Common myeloid progenitor, CD34-positive (primary cell): ENCODE measurements around the gene REP15.
A peak's percentile ranks its signal among the peaks of the same experiment; 100 is the strongest.
"Not testable (repeated sequence)": the region's sequence is repeated elsewhere in the genome, so short reads cannot be mapped to it uniquely, and the experiment has no call there.

Experiments used
- CTCF ChIA-PET: fragments of 350-600 bp; sonication (Branson Sonifier 250); formaldehyde crosslinking; loops from one replicate; lab custom pipeline; 2021; ENCODE audit warnings: antibody characterized with exemption; lab: Charles Lee
- POLR2A ChIA-PET: fragments of 350-600 bp; sonication (Branson Sonifier 250); formaldehyde crosslinking; loops from one replicate; lab custom pipeline; 2021; ENCODE audit warnings: antibody characterized with exemption; lab: Charles Lee
- DNase-seq, 3 donors: peaks; one replicate each; pipeline versions ENCODE4 v3.0.0 to v3.0.0-alpha.2; 2013
- H3K27ac ChIP-seq, 2 experiments: 1 replicate in 1 of 2; 2 replicates in 1 of 2; pipeline ENCODE4 v1.7.0; 2013; ENCODE audit warnings: inconsistent platforms in 2 of 2, low read length in 2 of 2, mild to moderate bottlenecking in 2 of 2, low read depth in 1 of 2, moderate library complexity in 1 of 2; ENCODE audit not compliant: severe bottlenecking in 2 of 2, insufficient read depth in 1 of 2, poor library complexity in 1 of 2
- H3K27me3 ChIP-seq, 5 experiments: replicated peaks in 2 of 5; 1 replicate in 3 of 5; 2 replicates in 2 of 5; pipeline versions ENCODE4 v1.6.1 to v1.7.0; 2013; ENCODE audit warnings: low read length in 4 of 5, mild to moderate bottlenecking in 2 of 5, moderate library complexity in 2 of 5, inconsistent platforms in 1 of 5; ENCODE audit not compliant: insufficient read depth in 5 of 5, control insufficient read depth in 4 of 5
- H3K36me3 ChIP-seq, 4 experiments: 1 replicate in 2 of 4; 2 replicates in 2 of 4; pipeline versions ENCODE4 v1.6.1 to v1.7.0; 2013; ENCODE audit warnings: low read length in 3 of 4, control low read depth in 1 of 4, mild to moderate bottlenecking in 1 of 4; ENCODE audit not compliant: control insufficient read depth in 4 of 4, insufficient read depth in 4 of 4
- H3K4me1 ChIP-seq, 4 experiments: 1 replicate in 3 of 4; 2 replicates in 1 of 4; pipeline versions ENCODE4 v1.6.1 to v1.7.1; 2013; ENCODE audit warnings: low read length in 3 of 4, mild to moderate bottlenecking in 3 of 4, control low read depth in 1 of 4, inconsistent platforms in 1 of 4, moderate library complexity in 1 of 4; ENCODE audit not compliant: control insufficient read depth in 4 of 4, insufficient read depth in 4 of 4; ENCODE audit errors: control extremely low read depth in 1 of 4
- H3K4me3 ChIP-seq, 7 experiments: 1 replicate in 4 of 7; 2 replicates in 3 of 7; pipeline versions ENCODE4 v1.5.1 to v1.7.0; 2013; ENCODE audit warnings: mild to moderate bottlenecking in 7 of 7, low read length in 6 of 7, moderate library complexity in 6 of 7, inconsistent platforms in 2 of 7, low read depth in 2 of 7, control low read depth in 1 of 7; ENCODE audit not compliant: insufficient read depth in 4 of 7, control insufficient read depth in 1 of 7; ENCODE audit errors: extremely low read depth in 1 of 7
- H3K9me3 ChIP-seq, 5 experiments: 1 replicate in 4 of 5; 2 replicates in 1 of 5; pipeline versions ENCODE4 v1.6.1 to v1.7.1; 2013; ENCODE audit warnings: low read length in 4 of 5, mild to moderate bottlenecking in 2 of 5, inconsistent platforms in 1 of 5, low read depth in 1 of 5, moderate library complexity in 1 of 5; ENCODE audit not compliant: control insufficient read depth in 4 of 5, insufficient read depth in 2 of 5; ENCODE audit errors: control extremely low read depth in 1 of 5
- WGBS: methylation state at CpG from one replicate; pipeline ENCODE4 v1.1.5; 2013; ENCODE audit not compliant: insufficient coverage; 5-methylcytosine and 5-hydroxymethylcytosine counted together

The REP15 gene

DNA sequence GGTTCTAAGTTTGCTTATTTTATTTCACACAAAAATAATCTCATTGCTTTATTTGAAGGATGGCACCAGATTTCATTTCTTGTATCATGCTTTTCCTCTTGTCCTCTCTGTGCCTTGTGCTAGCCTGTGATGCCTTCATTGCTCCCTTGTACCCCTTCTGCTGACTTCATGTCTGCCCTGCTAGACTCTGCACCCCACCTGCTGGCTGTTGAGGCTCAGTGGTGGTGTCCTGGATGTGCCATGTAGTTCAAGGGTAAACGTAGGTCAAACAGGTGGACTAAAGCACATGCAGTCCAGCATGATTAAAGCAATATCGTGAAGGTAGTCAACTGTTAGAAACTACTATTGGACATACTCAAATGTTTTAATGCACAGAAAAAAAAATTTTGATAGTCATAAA lies 36.0 kb downstream of the REP15 start:
- Histone ChIP-seq H3K27ac (no peak overlapping the region), H3K9me3 (no peaks in the 10 kb centered on the region), H3K36me3 (peaks cover 7 to 52% (median 32%) of the 10 kb centered on the region in 4 experiments), H3K27me3 (no peaks in the 10 kb centered on the region), H3K4me3 (no peak overlapping the region), H3K4me1 (no peaks in the 10 kb centered on the region)
- WGBS: 83% methylated on average over 1 of the region's 2 CpGs
- peak in 1 of 3 donors; percentile 19 for DNase-seq
- ChIA-PET CTCF (interaction anchor here (0.7 to 3.9 kb wide), 13 partner anchors 9 to 1585 kb away, joined by 3 to 30 read pairs (median 5); partner anchors contain the start of genes KLHL42 and MANSC4), POLR2A (interaction anchor here (0.6 kb wide), 3 partner anchors 19 to 90 kb away, joined by 3 to 5 read pairs (median 3); no protein-coding TSS in a partner anchor)

GRCh38 chr12:27733052-27733656 lies 36.9 kb downstream of the REP15 start:
- Histone ChIP-seq H3K4me3 (no peak overlapping the region), H3K27me3 (no peaks in the 10 kb centered on the region), H3K36me3 (peaks cover 7 to 57% (median 37%) of the 10 kb centered on the region in 4 experiments), H3K9me3 (no peaks in the 10 kb centered on the region), H3K27ac (no peak overlapping the region), H3K4me1 (no peaks in the 10 kb centered on the region)
- DNase-seq: peak; percentile 36 to 68 (median 57)
- ChIA-PET CTCF (interaction anchor here (0.7 to 3.9 kb wide), 15 partner anchors 10 to 1584 kb away, joined by 3 to 30 read pairs (median 5); partner anchors contain the start of genes KLHL42 and MANSC4), POLR2A (interaction anchor here (0.6 to 0.7 kb wide), 2 partner anchors 18 to 651 kb away, joined by 3 to 5 read pairs; no protein-coding TSS in a partner anchor)
- no CpG with 5 or more reads among the region's 3 CpGs for WGBS

- Histone ChIP-seq H3K9me3 (no peaks in the 10 kb centered on the region), H3K36me3 (peaks cover 9 to 61% (median 38%) of the 10 kb centered on the region in 4 experiments), H3K4me3 (no peak overlapping the region), H3K27me3 (no peaks in the 10 kb centered on the region), H3K4me1 (no peaks in the 10 kb centered on the region), H3K27ac (no peak overlapping the region)
- WGBS: no CpG with 5 or more reads among the region's 1 CpG
- DNase-seq: no peak
- CTCF ChIA-PET: interaction anchor here (0.7 to 3.9 kb wide), 11 partner anchors 9 to 1508 kb away, joined by 3 to 30 read pairs (median 6); partner anchors contain the start of genes KLHL42 and MANSC4
- POLR2A ChIA-PET: interaction anchor here (0.7 kb wide), 1 partner anchor 650 kb away, joined by 3 read pairs; no protein-coding TSS in a partner anchor
These were observed 37.5 kb downstream of the REP15 start for GRCh38 chr12:27733791-27734190.

- not testable (repeated sequence) for H3K27me3 ChIP-seq, H3K4me1 ChIP-seq, H3K4me3 ChIP-seq, H3K27ac ChIP-seq, DNase-seq, H3K9me3 ChIP-seq
- 100% methylated on average over 4 of the region's 9 CpGs for WGBS
- ChIA-PET POLR2A (interaction anchor here (0.7 kb wide), 1 partner anchor 650 kb away, joined by 3 read pairs; no protein-coding TSS in a partner anchor), CTCF (interaction anchor here (0.7 to 3.9 kb wide), 8 partner anchors 8 to 1508 kb away, joined by 3 to 30 read pairs (median 5); no protein-coding TSS in a partner anchor)
- H3K36me3 ChIP-seq: peaks cover 9 to 62% (median 41%) of the 10 kb centered on the region in 4 experiments
These were observed 38.1 kb downstream of the REP15 start for GRCh38 chr12:27734321-27734720.

DNA sequence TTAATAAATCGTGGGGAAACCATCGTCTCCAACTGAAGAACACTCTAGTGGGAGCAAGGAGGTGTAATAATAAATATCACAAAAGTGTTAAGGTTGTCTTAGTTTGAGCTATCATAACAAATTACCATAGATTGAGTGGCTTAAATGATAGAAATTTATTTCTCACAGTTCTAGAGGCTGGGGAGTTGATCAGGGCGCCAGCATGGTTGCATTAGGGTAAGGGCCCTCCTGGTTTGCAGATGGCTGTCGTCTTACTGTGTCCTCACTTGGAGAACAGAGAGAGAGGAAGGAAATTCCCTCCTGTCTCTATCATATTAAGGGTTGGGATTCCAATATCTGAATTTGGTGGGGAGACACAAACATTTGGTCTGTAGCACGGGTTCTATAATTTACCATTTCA lies 47.4 kb downstream of the REP15 start:
- no CpG with 5 or more reads among the region's 5 CpGs for WGBS
- no peak for DNase-seq
- H3K9me3 ChIP-seq: no peaks in the 10 kb centered on the region
- H3K4me1 ChIP-seq: no peaks in the 10 kb centered on the region
- no peak overlapping the region for H3K27ac ChIP-seq
- H3K27me3 ChIP-seq: no peaks in the 10 kb centered on the region
- H3K36me3 ChIP-seq: peaks cover 7 to 54% (median 27%) of the 10 kb centered on the region in 4 experiments
- CTCF ChIA-PET: no interaction called here
- H3K4me3 ChIP-seq: no peak overlapping the region
- POLR2A ChIA-PET: no interaction called here

GRCh38 chr12:27745734-27746133 lies 49.5 kb downstream of the REP15 start:
- H3K4me3 ChIP-seq, H3K27me3 ChIP-seq, H3K4me1 ChIP-seq, H3K27ac ChIP-seq, POLR2A ChIA-PET, H3K9me3 ChIP-seq, DNase-seq: not testable (repeated sequence)
- peaks cover 7 to 35% (median 19%) of the 10 kb centered on the region in 4 experiments for H3K36me3 ChIP-seq
- CTCF ChIA-PET: interaction anchor here (0.6 to 2.5 kb wide), 2 partner anchors 13 to 75 kb away, joined by 3 to 9 read pairs; no protein-coding TSS in a partner anchor
- WGBS: 100% methylated on average over 1 of the region's 1 CpG
